Anterior cingulate cortex (tissue), 58 donors: Measurements from ENCODE around the gene HAUS2.
A peak's percentile ranks its signal among the peaks of the same experiment; 100 is the strongest.
"Not testable (repeated sequence)": the region's sequence is repeated elsewhere in the genome, so short reads cannot be mapped to it uniquely, and the experiment has no call there.

ENCODE experiments used
- DNase-seq, 58 donors: peaks; one replicate each; lab custom pipeline; 2025; lab: John Stamatoyannopoulos, UW

Gene HAUS2

GRCh38 chr15:42575188-42576039 lies 26.8 kb downstream of the HAUS2 start, which contains the start of gene STARD9:
TSS of gene STARD9 (plus strand) at chr15:42575606. CDS start at chr15:42575716, 110 bp downstream.
- DNase-seq, result peak; percentile 66 to 99 (median 98)

DNA sequence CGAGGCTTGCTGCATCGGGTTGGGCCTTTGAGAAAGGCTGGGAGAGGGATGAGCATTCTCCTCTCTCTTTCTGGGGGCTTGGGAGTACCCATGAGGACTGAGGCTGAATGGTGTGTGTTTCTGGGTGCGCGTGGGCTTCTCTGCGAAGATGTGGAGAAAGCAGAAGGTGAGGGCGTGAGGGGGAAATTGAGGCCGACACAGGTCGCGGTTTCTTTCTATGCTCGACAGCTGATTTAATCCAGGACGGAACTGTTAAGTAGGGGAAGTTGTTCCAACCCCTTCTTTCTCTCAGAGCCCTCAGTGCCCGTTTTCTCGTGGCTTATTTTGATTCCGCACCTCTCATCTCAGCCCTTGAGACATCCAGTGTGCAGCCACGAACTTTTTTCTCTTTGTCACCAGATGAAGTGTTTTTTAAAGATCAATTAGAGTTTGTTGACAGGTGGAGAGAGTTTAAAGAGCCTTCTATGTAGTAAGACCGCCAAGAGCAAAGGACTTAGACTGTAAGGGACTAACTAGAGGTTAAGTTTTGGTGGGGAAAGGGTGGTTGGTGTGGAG lies 27.5 kb downstream of the HAUS2 start:
- no peak for DNase-seq

DNA sequence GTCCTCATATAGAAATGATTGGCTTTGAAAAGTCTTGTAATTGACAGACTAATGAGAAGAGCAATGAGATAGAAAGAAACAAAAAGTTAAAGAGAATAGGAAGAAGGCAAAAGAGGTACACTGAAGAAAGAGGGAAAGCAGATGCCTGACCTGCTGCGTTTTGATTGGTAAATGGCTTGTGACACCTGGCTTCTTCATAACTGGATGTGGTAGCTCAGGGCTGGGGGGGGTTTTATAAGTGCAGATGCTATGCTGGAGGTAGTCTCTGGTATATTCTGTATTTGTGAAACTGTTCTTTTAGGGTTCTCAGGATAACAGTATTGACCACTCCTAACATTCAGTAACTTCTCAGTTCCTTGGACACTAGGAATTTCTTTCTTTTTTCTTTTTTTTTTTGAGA lies 28.1 kb downstream of the HAUS2 start:
- DNase-seq, result no peak

DNA sequence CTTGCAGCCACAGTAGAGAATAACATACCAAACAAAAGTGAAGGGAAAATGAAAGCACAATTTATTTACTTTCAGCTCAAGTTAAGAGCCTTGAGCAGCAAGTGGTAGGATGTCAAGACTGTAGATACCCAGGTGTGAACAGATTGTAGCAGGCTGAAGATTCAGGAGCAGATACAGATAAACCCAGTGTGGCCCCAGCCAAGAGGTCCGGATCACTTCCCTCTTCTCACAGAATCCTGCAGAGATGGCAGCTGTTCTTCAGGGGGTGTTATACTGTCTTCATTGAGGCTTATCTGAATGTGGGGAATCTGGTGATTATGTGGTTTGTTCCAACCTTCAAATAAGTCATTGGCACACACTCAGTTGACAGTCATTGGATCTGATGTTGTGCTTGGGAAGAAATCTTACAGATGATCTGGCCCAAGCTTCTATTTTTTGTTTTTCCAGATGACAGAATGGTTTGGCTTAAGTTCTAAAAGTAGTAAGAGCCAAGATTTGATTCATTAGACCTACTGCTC lies 28.9 kb downstream of the HAUS2 start:
- DNase-seq, result peak in 1 of 58 donors; percentile 1

GRCh38 chr15:42578984-42579537 lies 30.4 kb downstream of the HAUS2 start:
- no peak for DNase-seq

DNA sequence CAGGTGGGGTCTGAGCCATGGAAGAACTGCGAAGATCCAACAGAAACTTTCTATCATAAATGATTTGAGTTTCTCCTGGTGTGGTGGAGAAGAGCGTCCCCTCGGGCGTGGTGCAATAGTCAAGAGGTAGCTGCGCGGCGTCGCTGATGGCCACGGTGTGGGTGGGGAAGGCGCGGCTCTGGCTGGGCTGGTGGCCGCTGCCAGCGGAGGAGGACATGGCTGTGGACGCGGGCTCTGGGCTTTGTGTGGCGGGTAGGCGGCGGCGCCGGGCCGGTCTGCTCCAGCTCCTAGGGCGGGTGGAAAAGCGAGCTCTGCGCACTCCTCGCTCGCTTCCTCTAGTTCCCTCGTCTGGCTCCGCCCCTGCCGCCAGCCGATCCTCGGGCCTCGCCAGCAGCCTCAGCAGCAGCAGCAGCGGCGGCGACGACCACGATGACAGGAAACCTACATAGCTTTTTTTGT lies 32.7 kb downstream of the HAUS2 start:
- peak in 57 of 58 donors; percentile 18 to 88 (median 76) for DNase-seq

DNA sequence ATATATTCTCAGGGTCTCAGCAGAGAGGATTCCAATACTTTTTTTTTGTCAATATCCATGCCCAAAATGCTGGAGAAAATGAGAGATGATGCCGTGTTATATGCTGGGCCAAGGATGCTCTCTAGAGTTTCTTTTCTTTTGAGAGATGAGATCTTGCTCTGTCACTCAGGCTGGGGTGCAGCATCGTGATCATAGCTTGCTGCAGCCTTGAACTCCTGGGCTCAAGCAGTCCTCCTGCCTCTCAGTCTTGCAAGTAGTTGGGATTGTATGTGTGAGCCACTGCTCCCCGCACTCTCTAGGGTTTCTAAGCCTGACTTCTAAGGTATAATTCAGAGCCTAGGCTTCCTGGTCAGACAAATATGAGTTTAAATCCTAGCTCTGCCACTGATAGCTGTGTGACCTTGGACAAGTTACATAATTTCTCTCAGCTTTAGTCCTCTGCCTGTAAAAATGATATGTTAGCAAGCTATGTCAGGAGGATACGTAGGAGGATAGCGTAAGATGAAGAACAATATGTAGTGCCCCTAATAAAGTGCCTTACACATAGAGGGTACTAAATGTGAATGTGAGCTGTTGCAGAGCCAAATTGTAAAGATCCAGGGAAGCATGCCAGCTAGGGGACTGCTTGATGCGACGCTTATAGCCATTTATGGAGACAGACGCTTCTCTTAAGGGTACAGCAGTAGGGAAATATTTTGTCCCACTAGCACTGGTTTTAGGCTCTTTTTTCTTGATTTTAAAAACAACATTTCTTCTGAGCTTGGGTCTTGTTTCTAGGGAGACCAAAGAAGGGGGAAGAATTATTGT lies 34.1 kb downstream of the HAUS2 start:
- peak in 5 of 58 donors; percentile 1 to 19 (median 6) for DNase-seq

DNA sequence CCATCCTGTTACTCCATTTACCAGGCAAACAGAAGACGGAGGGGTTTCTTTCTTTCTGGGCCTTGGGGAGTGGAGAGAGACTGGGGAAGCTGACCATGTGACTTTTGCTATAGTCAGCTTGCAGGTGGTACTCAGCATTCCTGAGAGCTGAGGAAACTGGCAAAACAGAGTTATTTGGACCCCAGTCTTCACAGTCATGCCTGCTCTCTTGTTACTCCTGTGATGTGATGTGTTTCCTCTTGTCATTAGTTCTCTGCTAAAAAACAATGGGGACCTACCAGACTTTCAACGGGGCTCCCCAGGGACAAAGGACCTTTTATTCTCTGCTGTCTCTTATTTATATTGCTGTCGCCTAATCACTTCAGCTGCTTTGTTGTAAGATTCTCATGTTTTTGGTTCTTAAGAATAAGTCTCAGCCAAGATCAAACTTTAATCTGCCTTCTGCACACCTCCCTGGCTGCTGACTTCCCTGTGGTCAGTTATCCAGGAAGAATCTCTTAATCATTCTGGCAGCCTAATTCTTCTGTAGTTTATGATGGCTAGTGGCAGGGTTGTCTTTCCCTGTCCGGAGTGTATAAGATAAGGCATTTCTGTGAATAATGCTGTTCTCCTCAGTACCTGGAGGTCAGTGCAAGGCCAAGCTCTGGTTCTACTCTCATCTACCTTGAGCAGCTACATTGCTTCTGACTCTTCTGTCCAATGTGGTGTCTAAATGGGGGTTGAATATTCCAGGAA lies 35.6 kb downstream of the HAUS2 start:
- peak in 19 of 58 donors; percentile 2 to 68 (median 21) for DNase-seq

DNA sequence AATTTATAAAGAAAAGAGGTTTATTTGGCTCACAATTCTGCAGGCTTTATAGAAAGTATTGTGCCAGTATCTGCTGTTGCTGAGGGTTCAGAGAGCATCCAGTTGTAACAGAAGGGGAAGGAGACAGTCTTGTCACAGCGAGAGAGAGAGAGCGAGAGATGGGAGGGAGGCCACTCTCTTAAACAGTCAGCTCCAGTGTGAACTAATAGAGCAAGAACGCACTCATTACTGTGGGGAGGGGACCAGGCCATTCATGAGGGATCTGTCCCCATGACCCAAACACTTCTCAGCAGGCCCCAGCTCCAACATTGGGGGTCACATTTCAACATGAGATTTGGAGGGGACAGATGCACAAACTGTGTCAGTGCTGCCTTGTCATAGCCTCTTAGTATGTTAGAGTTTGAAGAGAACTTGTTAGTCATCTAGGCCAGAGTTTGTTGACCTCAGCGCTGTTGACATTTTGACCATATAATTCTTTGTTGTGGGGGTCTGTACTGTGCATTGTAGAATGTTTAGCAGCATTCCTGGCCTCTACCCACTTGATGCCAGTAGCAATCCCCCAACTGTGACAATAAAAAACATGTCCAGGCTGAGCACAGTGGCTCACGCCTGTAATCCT lies 42.1 kb downstream of the HAUS2 start:
- no peak for DNase-seq

- no peak for DNase-seq
Measured at GRCh38 chr15:42591238-42591934, 42.7 kb downstream of the HAUS2 start.

DNA sequence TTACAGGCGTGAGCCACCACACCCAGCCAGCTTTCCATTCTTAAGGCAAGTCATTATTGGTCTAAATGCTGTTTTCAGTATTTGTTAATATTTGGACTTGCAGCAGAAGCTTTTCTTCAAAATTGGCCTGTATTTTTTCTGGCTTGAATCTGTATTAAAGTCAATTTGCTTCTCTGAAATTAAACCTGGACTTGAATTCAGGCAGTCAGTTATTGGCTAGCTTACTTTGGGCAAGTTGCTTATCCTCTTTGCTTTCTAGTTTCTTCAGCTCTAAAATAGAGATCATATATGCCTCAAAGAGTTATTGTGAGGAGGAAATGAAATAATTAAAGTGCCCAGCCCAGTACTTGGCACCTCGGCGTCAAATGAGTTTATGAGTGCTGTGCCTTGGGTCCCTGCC lies 44.1 kb downstream of the HAUS2 start:
- DNase-seq, result no peak

DNA sequence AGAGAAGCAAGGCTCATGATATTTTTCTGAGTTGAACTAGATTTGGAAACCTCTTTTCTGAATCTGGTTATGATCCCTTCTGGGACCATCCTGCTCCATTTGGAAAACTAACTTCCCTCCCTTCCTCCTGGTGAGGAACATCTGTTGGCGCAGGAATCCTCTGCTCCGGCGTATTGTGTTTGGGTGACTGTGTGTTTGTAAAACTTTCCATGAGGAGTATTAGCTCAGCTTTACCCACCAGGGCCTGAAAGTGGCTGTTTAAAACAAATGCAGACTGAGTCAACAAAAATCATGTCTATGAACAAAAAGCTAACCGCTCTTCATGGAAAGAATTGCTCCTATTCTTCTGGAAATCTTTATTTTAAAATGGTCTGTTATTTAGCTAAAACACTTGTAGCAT lies 44.5 kb downstream of the HAUS2 start:
- DNase-seq, result no peak

DNA sequence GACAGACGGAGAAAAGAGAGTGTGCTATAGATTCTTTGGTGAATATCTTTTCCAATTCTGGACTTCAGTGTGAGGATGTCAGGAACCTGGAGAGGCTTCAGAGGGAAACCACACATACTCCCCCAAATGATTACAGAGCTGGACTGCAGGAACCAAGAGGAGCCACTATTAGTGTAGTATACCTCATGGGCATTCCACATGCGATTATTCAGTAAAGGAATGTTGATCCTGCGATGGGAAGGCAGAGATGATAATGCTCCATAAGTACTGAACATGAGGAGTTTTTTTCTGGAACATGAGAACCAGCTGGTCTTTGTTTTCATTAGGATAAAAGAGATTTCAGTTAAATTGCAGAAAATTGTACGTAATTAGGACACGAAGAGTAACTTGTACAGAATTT lies 45.5 kb downstream of the HAUS2 start:
- no peak for DNase-seq

- peak in 10 of 58 donors; percentile 1 to 64 (median 12) for DNase-seq
Measured at GRCh38 chr15:42595626-42596240, 47.1 kb downstream of the HAUS2 start.

- not testable (repeated sequence) for DNase-seq
Measured at GRCh38 chr15:42601316-42601715, 52.7 kb downstream of the HAUS2 start.

GRCh38 chr15:42602501-42602900 lies 53.9 kb downstream of the HAUS2 start:
- no peak for DNase-seq

- DNase-seq, result no peak
Measured at GRCh38 chr15:42603978-42604377, 55.3 kb downstream of the HAUS2 start.
